Measurements from ENCODE around the gene NOX5.

Gene NOX5

DNA sequence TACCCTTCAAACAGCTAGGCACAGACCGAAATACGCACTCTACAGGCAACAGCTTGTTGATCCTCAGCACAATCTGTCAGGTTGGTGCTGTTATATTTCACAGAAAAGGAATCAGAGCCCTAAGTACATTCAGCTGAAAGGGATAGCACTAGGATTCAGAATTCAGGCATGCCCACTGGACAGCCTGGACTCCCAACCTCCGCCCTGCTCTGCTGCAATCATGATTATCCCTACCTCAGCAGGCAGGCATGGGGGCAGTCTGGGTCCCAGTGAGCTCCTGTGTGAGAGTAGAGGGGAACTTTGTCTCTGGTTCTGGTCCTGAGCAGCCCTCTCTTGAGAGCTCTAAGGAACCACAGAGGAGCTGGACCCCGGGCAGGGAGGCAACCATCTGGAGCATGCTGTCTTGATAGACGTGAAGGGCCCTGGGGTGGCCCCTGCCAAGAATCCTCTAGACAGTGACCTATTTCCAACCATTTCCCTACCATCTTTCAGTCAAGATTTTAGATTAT lies 23.4 kb upstream of the NOX5 start:
- DNase-seq (ENCODE audit: low read depth), result no peak
- no peak for TF ChIP-seq CTCF (IDR thresholded peaks at IDR 0.05; ENCODE audit: low read length, missing control alignments)
- no peak overlapping the region for H3K4me3 ChIP-seq (replicated peaks; ENCODE audit: low read depth, low read length)

DNA sequence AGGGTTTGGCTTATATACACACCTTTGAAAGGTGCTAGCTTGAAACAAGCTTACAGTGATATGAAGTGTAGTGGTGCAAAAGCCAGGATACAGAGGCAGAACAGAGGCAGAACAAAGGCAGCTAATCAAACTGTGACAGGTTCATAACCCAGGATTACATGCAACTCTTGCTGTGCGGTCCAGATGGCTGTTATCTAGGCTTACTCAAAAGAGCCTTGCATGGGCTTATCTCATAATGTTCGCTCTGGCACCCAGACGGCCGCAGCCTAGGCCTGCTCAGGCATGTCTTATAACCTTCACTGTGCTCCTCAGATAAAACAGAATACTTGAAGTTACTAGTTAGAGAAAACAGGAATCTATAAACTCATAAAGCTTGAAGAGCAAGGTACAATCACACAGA lies 22.8 kb upstream of the NOX5 start:
- peak; percentile 41 for DNase-seq (ENCODE audit: low read depth)
- no peak overlapping the region for H3K4me3 ChIP-seq (replicated peaks; ENCODE audit: low read depth, low read length)
- no peak for TF ChIP-seq CTCF (IDR thresholded peaks at IDR 0.05; ENCODE audit: low read length, missing control alignments)

DNA sequence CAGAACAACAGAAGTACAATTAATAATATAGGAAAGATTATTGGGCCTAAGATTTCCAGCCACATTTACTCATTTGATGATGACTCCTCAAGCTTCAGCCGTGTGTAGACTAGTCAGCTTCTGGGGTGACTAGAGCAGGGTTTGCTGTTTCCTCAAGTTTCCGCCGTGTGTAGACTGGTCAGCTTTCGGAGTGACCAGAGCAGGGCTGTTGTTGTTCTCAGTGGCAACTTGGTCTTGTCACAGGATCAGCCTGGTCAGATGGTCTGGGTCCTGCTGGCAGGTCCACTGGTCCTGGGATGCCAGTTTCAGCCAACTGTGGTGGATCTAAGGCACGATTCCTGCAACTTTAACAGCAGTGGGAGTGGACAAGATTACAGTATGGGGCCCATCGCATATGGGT lies 21.8 kb upstream of the NOX5 start:
- no peak overlapping the region for H3K4me3 ChIP-seq (replicated peaks; ENCODE audit: low read depth, low read length)
- DNase-seq (ENCODE audit: low read depth), result no peak
- no peak for TF ChIP-seq CTCF (IDR thresholded peaks at IDR 0.05; ENCODE audit: low read length, missing control alignments)

DNA sequence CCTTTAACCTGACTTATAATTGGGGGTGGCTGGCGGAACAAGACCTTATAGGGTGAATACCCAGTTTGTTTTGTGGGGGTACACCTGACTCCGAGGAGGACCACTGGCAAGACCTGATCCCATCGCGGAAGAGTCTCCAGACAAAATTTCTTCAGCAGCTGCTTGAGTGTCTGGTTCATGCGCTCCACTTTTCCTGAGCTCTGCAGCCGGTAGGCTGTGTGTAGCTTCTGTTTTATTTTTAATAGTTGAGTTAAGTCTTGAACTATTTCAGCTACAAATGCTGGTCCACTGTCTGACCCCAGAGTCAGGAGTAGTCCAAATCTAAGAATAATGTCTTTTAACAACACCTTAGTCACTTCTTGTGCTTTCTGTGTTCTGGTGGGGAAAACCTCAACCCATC lies 21.2 kb upstream of the NOX5 start:
- no peak overlapping the region for H3K4me3 ChIP-seq (replicated peaks; ENCODE audit: low read depth, low read length)
- no peak for TF ChIP-seq CTCF (IDR thresholded peaks at IDR 0.05; ENCODE audit: low read length, missing control alignments)
- DNase-seq (ENCODE audit: low read depth), result no peak

- DNase-seq (ENCODE audit: low read depth), result peak; percentile 28
- no peak overlapping the region for H3K4me3 ChIP-seq (replicated peaks; ENCODE audit: low read depth, low read length)
These were observed 20.3 kb upstream of the NOX5 start for GRCh38 chr15:68994149-68994548.

GRCh38 chr15:68994981-68995761 lies 19.3 kb upstream of the NOX5 start:
- H3K4me3 ChIP-seq (replicated peaks; ENCODE audit: low read depth, low read length), result no peak overlapping the region
- no peak for TF ChIP-seq CTCF (IDR thresholded peaks at IDR 0.05; ENCODE audit: low read length, missing control alignments)
- DNase-seq (ENCODE audit: low read depth), result no peak

More at GRCh38 chr15:68994149-68994548, 20.3 kb upstream of the NOX5 start:
- TF ChIP-seq CTCF (IDR thresholded peaks at IDR 0.05; ENCODE audit: low read length, missing control alignments), result no peak

GRCh38 chr15:68997050-68997449 lies 17.4 kb upstream of the NOX5 start:
- no peak for TF ChIP-seq CTCF (IDR thresholded peaks at IDR 0.05; ENCODE audit: low read length, missing control alignments)
- H3K4me3 ChIP-seq (replicated peaks; ENCODE audit: low read depth, low read length), result no peak overlapping the region
- no peak for DNase-seq (ENCODE audit: low read depth)
